Muscle layer of colon (tissue), 2 donors: ENCODE measurements around the gene SRP54.
"Not testable (repeated sequence)": the region's sequence is repeated elsewhere in the genome, so short reads cannot be mapped to it uniquely, and the experiment has no call there.

Experiments
- H3K27ac ChIP-seq: one replicate; pipeline ENCODE4 v1.7.0; 2013; ENCODE audit warnings: low read depth, mild to moderate bottlenecking, low read length, moderate library complexity
- H3K27me3 ChIP-seq, 2 donors: one replicate each; pipeline ENCODE4 v1.7.0; 2013; ENCODE audit warnings: low read length in 2 of 2, mild to moderate bottlenecking in 2 of 2; ENCODE audit not compliant: insufficient read depth in 2 of 2, control insufficient read depth in 1 of 2
- H3K36me3 ChIP-seq: one replicate; pipeline ENCODE4 v1.7.0; 2013; ENCODE audit warnings: mild to moderate bottlenecking, low read length; ENCODE audit not compliant: insufficient read depth
- H3K4me1 ChIP-seq: one replicate; pipeline ENCODE4 v1.7.0; 2013; ENCODE audit warnings: mild to moderate bottlenecking, low read length; ENCODE audit not compliant: insufficient read depth
- H3K4me3 ChIP-seq, 2 donors: one replicate each; pipeline ENCODE4 v1.7.0; 2013; ENCODE audit warnings: low read length in 2 of 2, low read depth in 1 of 2, mild to moderate bottlenecking in 1 of 2, moderate library complexity in 1 of 2
- H3K9ac ChIP-seq: one replicate; pipeline ENCODE4 v1.7.0; 2013; ENCODE audit warnings: low read length
- H3K9me3 ChIP-seq: one replicate; pipeline ENCODE4 v1.7.0; 2013; ENCODE audit warnings: mild to moderate bottlenecking, low read length
- donor health status: abdominal sarcoma.
- donor health status: Adenocarcinoma of cecum.

Gene SRP54

DNA sequence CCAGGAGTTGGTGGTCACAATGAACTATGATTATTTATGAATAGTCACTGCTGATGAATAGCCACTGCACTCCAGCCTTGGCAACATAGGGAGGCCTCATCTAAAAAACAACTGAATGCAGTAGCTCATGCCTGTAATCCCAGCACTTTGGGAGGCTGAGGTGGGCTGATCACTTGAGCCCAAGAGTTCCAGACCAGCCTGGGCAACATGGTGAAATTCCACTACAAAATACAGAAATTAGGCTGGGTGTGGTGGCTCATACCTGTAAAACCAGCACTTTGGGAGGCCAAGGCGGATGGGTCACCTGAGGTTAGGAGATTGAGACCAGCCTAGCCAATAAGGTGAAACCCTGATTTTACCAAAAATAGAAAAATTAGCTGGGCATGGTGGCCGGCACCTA lies 49.8 kb downstream of the SRP54 start:
- H3K4me1 ChIP-seq, result no peaks in the 10 kb centered on the region
- H3K27me3 ChIP-seq, result no peaks in the 10 kb centered on the region
- H3K9me3 ChIP-seq, result no peaks in the 10 kb centered on the region
- no peak overlapping the region for H3K4me3 ChIP-seq
- no peak overlapping the region for H3K9ac ChIP-seq
- H3K36me3 ChIP-seq, result peaks cover 24% of the 10 kb centered on the region
- no peak overlapping the region for H3K27ac ChIP-seq

DNA sequence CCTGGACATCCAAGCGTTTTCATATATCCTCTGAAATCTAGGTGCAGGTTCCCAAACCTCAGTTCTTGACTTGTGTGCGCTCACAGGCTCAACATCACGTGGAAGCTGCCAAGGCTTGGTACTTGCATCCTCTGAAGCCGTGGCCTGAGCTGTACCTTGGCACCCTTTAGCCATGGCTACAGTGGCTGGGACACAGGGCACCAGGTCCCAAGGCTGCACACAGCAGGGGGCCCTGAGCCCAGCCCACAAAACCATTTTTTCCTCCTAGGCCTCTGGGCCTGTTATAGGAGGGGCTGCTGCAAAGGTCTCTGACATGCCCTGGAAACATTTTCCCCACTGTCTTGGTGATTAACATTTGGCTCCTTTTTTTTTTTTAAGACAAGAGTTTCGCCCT lies 51.6 kb downstream of the SRP54 start:
- H3K4me1 ChIP-seq, result no peaks in the 10 kb centered on the region
- no peaks in the 10 kb centered on the region for H3K9me3 ChIP-seq
- H3K27ac ChIP-seq, result no peak overlapping the region
- no peaks in the 10 kb centered on the region for H3K27me3 ChIP-seq
- H3K9ac ChIP-seq, result no peak overlapping the region
- H3K36me3 ChIP-seq, result peaks cover 9% of the 10 kb centered on the region
- no peak overlapping the region for H3K4me3 ChIP-seq

DNA sequence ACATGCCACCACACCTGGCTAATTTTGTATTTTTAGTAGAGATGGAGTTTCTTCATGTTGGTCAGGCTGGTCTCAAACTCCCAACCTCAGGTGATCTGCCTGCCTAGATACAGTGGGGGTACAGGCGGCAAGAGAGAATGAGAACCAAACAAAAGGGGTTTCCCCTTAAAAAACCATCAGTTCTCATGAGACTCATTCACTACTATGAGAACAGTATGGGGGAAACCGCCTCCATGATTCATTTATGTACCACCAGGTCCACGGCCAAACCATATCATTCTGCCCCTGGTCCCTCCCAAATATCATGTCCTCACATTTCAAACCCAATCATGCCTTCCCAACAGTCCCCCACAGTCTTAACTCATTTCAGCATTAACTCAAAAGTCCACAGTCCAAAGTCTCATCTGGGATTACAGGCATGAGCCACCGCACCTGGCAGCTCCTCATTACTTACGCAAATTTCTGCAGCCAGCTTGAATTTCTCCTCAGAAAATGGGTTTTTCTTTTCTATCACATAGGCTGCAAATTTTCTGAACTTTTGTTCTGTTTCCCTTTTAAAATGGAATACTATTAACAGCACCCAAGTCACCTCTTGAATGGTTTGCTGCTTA lies 52.3 kb downstream of the SRP54 start:
- H3K27ac ChIP-seq, H3K27me3 ChIP-seq, H3K36me3 ChIP-seq, H3K9me3 ChIP-seq, H3K4me3 ChIP-seq, H3K4me1 ChIP-seq, H3K9ac ChIP-seq: not testable (repeated sequence)

DNA sequence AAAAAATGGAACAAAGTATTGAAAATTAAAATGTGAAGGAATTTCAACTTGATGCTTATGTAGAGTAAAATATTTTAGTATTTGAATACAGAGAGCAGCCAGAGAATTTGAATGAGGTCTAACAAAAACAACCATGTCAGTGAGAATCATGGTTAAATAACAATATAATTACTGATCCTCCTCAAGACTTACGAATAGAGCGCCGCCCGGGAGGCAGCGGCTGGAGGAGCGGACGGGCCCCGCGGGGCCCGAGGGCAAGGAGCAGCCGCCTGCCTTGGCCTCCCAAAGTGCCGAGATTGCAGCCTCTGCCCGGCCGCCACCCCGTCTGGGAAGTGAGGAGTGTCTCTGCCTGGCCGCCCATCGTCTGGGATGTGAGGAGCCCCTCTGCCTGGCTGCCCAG lies 55.5 kb downstream of the SRP54 start:
- H3K4me1 ChIP-seq, H3K4me3 ChIP-seq, H3K27me3 ChIP-seq, H3K9ac ChIP-seq, H3K27ac ChIP-seq, H3K36me3 ChIP-seq, H3K9me3 ChIP-seq: not testable (repeated sequence)

DNA sequence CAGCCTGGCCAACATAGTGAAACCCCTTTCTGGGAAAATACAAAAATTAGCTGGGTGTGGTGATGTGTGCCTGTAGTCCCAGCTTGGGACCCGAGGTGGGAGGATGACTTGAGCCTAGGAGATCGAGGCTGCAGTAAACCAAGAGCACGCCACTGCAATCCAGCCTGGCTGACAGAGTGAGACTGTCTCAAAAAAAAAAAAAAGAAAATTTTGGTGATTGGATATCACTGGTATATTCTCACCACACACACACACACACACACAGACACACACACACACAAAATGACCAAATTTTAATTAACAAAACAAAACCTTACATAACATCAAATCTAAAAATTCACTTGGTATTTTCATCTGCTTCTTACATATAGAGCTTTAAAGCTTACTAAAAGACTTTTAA lies 59.8 kb downstream of the SRP54 start:
- Histone ChIP-seq H3K4me3 (no peak overlapping the region), H3K4me1 (peaks cover 14% of the 10 kb centered on the region), H3K27me3 (no peaks in the 10 kb centered on the region), H3K36me3 (no peaks in the 10 kb centered on the region), H3K27ac (no peak overlapping the region), H3K9ac (no peak overlapping the region), H3K9me3 (no peaks in the 10 kb centered on the region)

DNA sequence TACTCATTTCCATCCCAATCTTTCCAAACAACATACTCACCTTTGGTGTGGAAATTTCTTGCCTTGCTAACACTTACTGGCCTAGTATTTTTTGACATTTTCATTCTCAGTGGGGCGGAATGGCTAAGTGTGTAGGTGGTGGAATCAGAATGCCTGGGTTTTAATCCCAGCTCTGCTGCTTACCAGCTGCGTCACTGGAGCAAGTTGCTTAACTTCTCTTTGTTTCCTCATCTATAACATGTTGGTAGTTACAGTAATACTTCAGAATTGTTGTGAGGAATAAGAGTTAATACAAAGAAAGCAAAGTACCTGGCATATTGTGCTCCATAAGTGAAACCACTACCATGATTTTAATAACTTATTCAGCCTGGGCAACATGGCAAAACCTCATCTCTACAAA lies 60.3 kb downstream of the SRP54 start:
- H3K9me3 ChIP-seq, result no peaks in the 10 kb centered on the region
- H3K4me3 ChIP-seq, result no peak overlapping the region
- peaks cover 18% of the 10 kb centered on the region for H3K4me1 ChIP-seq
- H3K27ac ChIP-seq, result no peak overlapping the region
- H3K9ac ChIP-seq, result no peak overlapping the region
- H3K36me3 ChIP-seq, result no peaks in the 10 kb centered on the region
- H3K27me3 ChIP-seq, result no peaks in the 10 kb centered on the region

DNA sequence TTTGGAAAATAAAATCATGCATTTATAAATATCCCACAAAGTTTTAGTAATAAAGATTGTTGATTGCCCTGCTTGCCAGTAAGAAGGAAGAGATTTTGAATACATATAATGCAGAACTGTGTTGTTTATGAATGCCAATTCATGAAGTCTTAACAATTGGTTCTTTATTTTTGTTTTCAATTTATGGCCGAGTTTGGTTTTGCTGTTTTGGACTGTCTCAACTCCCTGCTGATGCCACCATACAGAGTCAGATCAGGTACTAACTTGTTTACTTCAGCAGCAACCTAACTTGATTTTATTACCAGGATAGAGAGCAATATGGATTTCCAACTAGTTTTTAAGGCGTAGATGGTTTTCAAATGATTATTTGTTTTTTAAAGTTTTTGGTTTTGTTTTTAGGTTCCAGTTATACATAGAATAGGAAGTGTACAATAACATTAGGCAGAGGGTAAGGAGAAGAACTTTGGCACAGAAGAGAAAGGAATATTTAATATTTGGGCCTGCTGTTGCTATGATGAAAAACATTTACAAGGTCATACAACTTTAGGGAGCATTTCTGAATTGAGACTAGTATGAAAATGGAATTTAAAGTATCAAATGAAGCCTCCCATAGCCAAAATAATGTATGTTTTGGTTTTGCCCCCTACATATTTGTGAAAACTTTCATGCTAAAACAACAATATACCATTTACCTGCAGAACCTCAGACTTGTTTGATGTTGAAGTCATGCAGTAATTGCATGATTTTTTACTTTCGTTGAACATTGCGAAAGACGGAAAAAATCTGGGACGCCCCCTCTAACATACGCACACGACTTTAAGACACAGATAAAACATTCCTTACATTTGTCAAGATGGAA lies 62.4 kb downstream of the SRP54 start:
- Histone ChIP-seq H3K36me3 (no peaks in the 10 kb centered on the region), H3K27ac (peak overlapping the region; percentile 89), H3K9me3 (no peaks in the 10 kb centered on the region), H3K27me3 (no peaks in the 10 kb centered on the region), H3K4me1 (peaks cover 19% of the 10 kb centered on the region), H3K9ac (peak overlapping the region; percentile 54), H3K4me3 (peak overlapping the region; percentile 86 to 93)

DNA sequence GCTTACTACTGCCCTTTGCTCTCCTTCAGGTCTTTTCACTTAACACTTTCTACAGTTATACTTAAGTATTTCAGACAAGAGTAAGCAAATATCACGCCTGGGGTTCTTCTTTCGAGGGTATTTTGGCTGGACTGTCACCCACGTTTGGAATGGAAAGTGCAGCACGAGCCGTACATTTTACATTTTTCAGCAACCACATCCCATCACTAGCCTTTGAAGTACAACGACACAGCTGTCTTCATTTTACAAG lies 62.9 kb downstream of the SRP54 start:
- Histone ChIP-seq H3K27ac (peak overlapping the region; percentile 89), H3K9ac (peak overlapping the region; percentile 54), H3K4me3 (peak overlapping the region; percentile 86 to 93), H3K36me3 (no peaks in the 10 kb centered on the region), H3K9me3 (no peaks in the 10 kb centered on the region), H3K27me3 (no peaks in the 10 kb centered on the region), H3K4me1 (peaks cover 19% of the 10 kb centered on the region)

DNA sequence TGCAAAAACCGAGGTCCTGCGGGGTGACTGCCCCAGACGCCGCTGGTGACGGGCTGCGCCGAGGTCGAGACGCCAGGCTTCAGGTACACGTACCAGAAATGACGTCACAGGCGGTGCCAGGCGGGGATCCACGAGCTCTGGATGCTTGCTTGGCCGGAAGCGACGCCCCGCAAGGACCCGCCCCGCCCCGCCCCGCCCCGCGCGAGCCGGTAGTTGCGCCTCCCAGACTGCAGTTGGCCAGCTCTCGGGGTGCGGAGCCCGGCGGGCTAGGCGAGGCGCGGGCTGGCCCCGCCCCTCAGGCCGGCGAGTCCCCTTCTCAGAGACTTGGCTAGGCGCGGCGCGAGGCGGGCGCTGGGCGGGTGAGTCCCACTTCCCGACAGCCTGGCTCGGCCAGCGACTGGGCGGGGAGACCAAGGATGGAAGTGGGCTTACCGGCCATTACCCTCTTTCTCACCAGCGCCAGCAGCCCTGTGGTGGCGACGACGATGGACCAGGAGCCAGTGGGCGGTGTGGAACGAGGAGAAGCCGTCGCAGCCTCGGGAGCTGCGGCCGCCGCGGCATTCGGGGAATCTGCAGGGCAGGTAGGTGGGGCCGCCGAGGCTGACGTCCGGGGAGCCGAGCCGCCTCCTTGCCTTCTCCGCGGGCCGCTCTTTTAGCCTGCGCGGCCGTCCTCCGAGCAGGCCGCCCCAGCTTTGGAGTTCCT lies 63.4 kb downstream of the SRP54 start, which contains the start of gene FAM177A1:
TSS of gene FAM177A1 (plus strand) at position 225 of the 703 bp plus-strand sequence. CDS start at position 417, 192 bp downstream.
- no peaks in the 10 kb centered on the region for H3K9me3 ChIP-seq
- peak within 1 kb of the TSS; percentile 89 for H3K27ac ChIP-seq
- H3K9ac ChIP-seq, result peak within 1 kb of the TSS; percentile 87
- no peaks in the 10 kb centered on the region for H3K27me3 ChIP-seq
- no peaks in the 10 kb centered on the region for H3K36me3 ChIP-seq
- peaks cover 19% of the 10 kb centered on the region for H3K4me1 ChIP-seq
- peak within 1 kb of the TSS; percentile 90 to 93 for H3K4me3 ChIP-seq

DNA sequence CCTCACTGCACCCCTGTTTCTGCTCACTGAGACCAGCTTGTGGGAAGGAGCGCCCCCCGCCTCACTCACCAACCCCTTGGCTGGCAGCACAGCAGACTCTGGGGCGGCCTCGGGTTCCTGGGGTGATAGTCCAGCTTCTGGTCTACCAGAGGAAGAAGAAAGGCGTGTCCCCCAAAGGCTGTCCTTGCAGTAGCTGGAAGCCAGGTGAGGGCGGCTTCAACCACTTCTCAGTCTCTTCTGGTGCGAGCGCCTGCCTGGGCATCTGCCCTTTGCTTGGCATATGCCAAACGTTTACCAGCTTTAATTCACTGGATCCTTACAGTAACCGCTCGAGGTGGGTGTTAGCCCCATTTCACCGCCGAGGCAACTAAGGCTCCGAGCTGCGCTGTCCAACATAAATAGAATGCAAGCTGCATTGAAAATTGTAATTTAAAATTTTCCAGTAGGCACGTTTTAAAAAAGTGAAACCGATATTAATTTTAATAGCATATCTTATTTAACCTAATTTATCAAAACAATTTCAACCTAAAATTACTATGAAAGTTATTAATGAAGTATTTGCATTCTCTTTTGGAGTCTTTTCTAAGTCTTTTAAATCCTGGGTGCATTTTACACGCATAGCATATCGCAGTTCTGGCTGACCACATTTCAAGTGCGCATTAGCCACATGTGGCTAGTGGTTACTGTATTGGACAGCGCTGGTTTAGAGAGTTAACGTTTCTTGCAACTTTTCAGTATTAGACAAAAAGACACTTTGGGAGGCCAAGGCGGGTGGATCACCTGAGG lies 64.2 kb downstream of the SRP54 start:
- Histone ChIP-seq H3K27ac (peak overlapping the region; percentile 89), H3K27me3 (no peaks in the 10 kb centered on the region), H3K36me3 (no peaks in the 10 kb centered on the region), H3K9ac (peak overlapping the region; percentile 87), H3K4me3 (peak overlapping the region; percentile 90 to 93), H3K4me1 (peaks cover 19% of the 10 kb centered on the region), H3K9me3 (no peaks in the 10 kb centered on the region)

DNA sequence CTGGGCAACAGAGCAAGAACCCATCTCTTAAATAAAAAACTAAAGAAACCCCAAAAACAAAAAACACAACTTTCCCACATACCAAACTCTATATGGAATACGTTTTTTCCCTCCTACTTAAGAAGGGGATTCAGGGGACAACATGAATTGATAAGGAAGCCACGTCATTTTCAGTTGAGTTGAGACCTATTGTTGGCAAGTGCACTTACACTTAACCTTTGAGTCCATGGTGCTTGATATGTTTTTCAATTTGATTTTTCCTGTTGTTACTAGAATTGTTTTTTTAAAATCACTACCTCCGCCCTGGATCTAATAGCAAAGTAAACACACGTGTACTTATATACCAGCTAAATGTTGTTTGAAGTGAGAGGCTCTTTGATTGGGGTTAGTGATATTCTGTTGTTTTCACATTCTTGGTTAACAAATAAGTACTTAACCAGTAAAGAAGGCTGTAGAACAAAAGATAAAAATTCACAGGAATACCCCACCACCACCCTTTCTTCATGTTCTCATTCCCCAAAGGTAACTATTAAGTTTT lies 65.3 kb downstream of the SRP54 start:
- Histone ChIP-seq H3K4me3 (no peak overlapping the region), H3K4me1 (peaks cover 19% of the 10 kb centered on the region), H3K9me3 (no peaks in the 10 kb centered on the region), H3K27ac (no peak overlapping the region), H3K27me3 (no peaks in the 10 kb centered on the region), H3K9ac (no peak overlapping the region), H3K36me3 (no peaks in the 10 kb centered on the region)
